ENCODE data around the gene OTOG.

OTOG gene

GRCh38 chr11:17634776-17635550 lies 87.9 kb downstream of the OTOG start:
- Histone ChIP-seq H3K9me3 (ENCODE audit: control insufficient read depth, insufficient read depth, low read depth, low read length) (no peaks in the 10 kb centered on the region), H3K27ac (ENCODE audit: extremely low read depth, low read depth, low read length) (no peak overlapping the region), H3K4me1 (ENCODE audit: control insufficient read depth, insufficient read depth, low read length) (no peaks in the 10 kb centered on the region), H3K4me3 (ENCODE audit: low read depth, low read length) (no peak overlapping the region), H3K36me3 (ENCODE audit: control insufficient read depth in 2 of 2, insufficient read depth in 1 of 2, low read length in 2 of 2) (no peaks in the 10 kb centered on the region)
- no peak for TF ChIP-seq BCL6B (tag by site-specific recombination; IDR thresholded peaks at IDR 0.05)
- no peak for TF ChIP-seq ZNF701 (tag by site-specific recombination; IDR thresholded peaks at IDR 0.05)
- no peak for TF ChIP-seq RBAK (tag by site-specific recombination; IDR thresholded peaks at IDR 0.05)
- TF ChIP-seq ZXDB (tag by site-specific recombination; IDR thresholded peaks at IDR 0.05) = no peak
- no peak for TF ChIP-seq HIC1 (tag by site-specific recombination; IDR thresholded peaks at IDR 0.05)
- no peak for TF ChIP-seq MYNN (tag by site-specific recombination; IDR thresholded peaks at IDR 0.05; ENCODE audit: borderline replicate concordance)
- no peak for TF ChIP-seq ZNF658 (tag by site-specific recombination; IDR thresholded peaks at IDR 0.05)
- TF ChIP-seq FEZF1 (tag by site-specific recombination; IDR thresholded peaks at IDR 0.05) = no peak
- no peak for TF ChIP-seq SCRT2 (tag by site-specific recombination; IDR thresholded peaks at IDR 0.05)
- TF ChIP-seq KLF10 (tag by site-specific recombination; IDR thresholded peaks at IDR 0.05) = no peak
- ChIA-PET POLR2A (no interaction called here), CTCF (interaction anchor here (0.7 to 1.2 kb wide), 5 partner anchors 14 to 560 kb away, joined by 3 to 5 read pairs (median 3); no protein-coding TSS in a partner anchor)

- ChIA-PET POLR2A (no interaction called here), CTCF (interaction anchor here (0.7 to 1.2 kb wide), 6 partner anchors 13 to 95 kb away, joined by 3 to 5 read pairs (median 3); no protein-coding TSS in a partner anchor)
- Histone ChIP-seq H3K27ac (ENCODE audit: extremely low read depth, low read depth, low read length) (no peak overlapping the region), H3K36me3 (ENCODE audit: control insufficient read depth in 2 of 2, insufficient read depth in 1 of 2, low read length in 2 of 2) (no peaks in the 10 kb centered on the region), H3K4me1 (ENCODE audit: control insufficient read depth, insufficient read depth, low read length) (no peaks in the 10 kb centered on the region), H3K4me3 (ENCODE audit: low read depth, low read length) (no peak overlapping the region), H3K9me3 (ENCODE audit: control insufficient read depth, insufficient read depth, low read depth, low read length) (no peaks in the 10 kb centered on the region)
- TF ChIP-seq ZNF426 (tag by site-specific recombination; IDR thresholded peaks at IDR 0.05) = no peak
- no peak for TF ChIP-seq ZNF404 (tag by site-specific recombination; IDR thresholded peaks at IDR 0.05)
- TF ChIP-seq KLF8 (tag by site-specific recombination; IDR thresholded peaks at IDR 0.05) = no peak
Observed at GRCh38 chr11:17635551-17635938, 88.5 kb downstream of the OTOG start.

- Histone ChIP-seq H3K4me3 (ENCODE audit: low read depth, low read length) (no peak overlapping the region), H3K27ac (ENCODE audit: extremely low read depth, low read depth, low read length) (no peak overlapping the region), H3K36me3 (ENCODE audit: control insufficient read depth in 2 of 2, insufficient read depth in 1 of 2, low read length in 2 of 2) (no peaks in the 10 kb centered on the region), H3K9me3 (ENCODE audit: control insufficient read depth, insufficient read depth, low read depth, low read length) (no peaks in the 10 kb centered on the region), H3K4me1 (ENCODE audit: control insufficient read depth, insufficient read depth, low read length) (no peaks in the 10 kb centered on the region)
- ChIA-PET CTCF (interaction anchor here (0.6 to 0.9 kb wide), 2 partner anchors 38 to 1128 kb away, joined by 3 to 9 read pairs; no protein-coding TSS in a partner anchor), POLR2A (no interaction called here)
- TF ChIP-seq ZNF114 (tag by site-specific recombination; IDR thresholded peaks at IDR 0.05) (no peak), SCRT1 (tag by site-specific recombination; IDR thresholded peaks at IDR 0.05; ENCODE audit: borderline replicate concordance) (no peak), HOXC10 (CRISPR knock-in tag; IDR thresholded peaks at IDR 0.05) (no peak), ZNF416 (tag by site-specific recombination; IDR thresholded peaks at IDR 0.05) (no peak), ZBTB6 (tag by site-specific recombination; IDR thresholded peaks at IDR 0.05) (no peak), GLIS1 (tag by site-specific recombination; IDR thresholded peaks at IDR 0.05) (no peak)
Observed at GRCh38 chr11:17636721-17637120, 89.7 kb downstream of the OTOG start.

All from HEK293 (cell line).